ENCODE data around the gene NGLY1.

The NGLY1 gene

DNA sequence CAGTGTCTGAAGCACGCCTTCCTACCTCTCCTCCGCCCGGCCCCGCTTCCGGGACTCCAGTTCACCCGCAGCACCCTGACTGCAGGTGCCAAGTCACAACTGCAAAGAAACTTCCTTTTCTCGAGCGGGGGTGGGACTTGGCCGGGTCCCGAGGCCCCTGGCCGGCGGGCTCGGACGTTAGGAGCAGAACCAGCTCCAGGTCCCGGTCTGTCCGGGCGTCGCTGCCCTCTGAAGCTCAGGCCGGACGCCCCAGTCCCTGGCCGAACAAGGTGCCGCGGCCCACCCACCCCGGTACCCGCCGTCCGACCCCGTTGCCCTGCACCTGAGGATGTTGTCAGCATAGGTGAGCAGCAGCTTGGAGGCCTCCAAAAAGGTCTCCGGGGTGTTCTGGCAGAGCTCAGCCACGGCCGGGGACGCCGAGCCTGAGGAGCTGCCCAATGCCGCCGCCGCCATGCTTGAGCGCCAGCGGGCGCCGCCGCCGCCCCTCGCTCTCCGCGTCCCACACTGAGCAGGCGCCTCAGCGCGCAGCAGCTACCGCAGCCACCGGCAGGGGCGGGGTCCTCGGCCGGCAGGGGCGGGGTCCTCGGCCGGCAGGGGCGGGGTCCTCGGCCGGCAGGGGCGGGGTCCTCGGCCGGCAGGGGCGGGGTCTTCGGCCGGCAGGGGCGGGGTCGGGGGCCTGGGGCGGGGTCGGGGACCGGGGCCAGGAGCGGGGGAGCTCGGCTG is at the start of gene NGLY1:
TSS of gene NGLY1 (minus strand) at position 506 of the 723 bp plus-strand sequence. CDS start at position 453, 53 bp downstream.
- DNase-seq: peak; percentile 95

GRCh38 chr3:25831578-25831977 is 48.3 kb upstream of the NGLY1 start:
- no peak for DNase-seq

DNA sequence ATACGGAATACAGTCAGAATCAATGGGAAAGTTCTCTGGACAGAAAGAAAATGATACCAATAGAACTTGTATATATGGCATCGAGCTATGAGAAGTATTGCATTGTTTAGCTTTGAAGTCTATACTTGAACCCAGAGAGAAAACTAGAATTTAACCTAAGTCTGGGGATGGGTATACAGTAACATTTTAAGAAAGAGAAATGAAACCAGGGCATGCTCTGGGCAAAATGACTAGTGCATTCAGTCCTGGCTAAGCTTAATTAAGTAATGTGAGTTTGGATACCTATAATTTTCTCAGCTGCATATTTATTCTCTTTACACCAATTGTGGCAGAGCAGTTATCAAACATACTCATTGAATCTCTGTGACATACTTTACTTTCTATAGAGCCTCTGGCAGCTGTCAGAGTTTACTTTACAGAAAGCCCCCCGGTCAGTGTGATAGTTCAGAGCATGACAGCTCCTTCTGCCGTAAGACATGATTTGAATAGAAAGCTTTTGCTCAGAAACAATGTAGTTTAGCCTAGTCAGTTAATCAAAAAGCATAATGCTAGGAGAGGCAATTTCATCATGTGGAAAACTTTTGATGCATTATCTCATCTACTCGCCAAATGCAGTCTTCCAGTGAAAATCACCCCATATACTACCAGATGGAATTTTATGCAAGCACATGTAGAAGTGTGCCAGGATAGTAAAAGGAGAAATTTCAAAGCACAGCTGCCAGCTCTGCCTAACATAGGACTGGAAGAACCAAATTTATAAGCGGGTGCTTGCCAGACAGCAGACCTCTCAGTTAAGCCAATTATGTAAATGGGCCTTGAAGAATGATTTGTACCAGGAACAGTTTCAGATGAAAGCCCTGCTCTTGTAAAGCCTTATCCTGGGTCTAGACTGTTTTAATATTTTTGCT is 47.4 kb upstream of the NGLY1 start:
- DNase-seq: no peak

- DNase-seq: no peak
Observed at GRCh38 chr3:25826510-25826909, 43.3 kb upstream of the NGLY1 start.

DNA sequence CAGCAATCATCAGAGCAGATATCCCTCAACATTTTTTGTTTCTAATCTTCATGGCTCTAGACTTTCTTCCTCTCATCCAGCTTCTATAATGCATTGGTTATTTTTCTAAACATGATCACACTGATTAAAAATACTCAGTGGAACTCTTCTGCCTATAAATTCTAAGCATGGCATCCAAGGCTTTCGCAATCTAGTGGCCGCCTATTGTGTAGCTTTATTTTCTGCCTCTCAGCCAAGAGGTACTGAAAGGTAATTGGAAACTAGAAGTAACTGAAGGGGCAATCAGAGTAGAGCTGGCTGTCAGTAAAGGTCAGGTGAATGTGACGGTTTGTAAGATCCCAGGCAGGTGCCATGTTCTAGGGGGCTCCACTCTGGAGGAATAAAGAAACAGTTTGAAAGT is 40.1 kb upstream of the NGLY1 start:
- DNase-seq: no peak

- no peak for DNase-seq
Observed at GRCh38 chr3:25821746-25822573, 38.7 kb upstream of the NGLY1 start.

- no peak for DNase-seq
Observed at GRCh38 chr3:25820816-25821486, 37.7 kb upstream of the NGLY1 start.

DNA sequence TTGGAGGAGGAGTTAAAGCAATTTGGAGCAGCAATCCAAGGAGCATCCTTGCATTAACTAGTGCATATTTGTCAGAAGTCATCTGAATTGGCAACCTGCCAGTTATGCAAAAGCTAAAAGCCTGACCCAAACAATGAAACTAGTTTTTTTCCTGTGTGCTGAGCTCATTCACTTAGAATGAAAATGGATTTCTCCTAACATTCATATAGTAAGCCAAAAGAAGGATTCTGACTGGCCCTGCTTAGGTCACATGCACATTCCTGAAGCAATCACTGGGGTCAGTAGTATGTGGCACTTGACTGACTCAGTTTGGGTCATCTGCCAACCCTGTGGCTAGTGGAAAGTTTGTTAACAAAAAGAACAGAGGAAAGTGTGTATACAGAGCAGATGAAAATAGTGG is 37.1 kb upstream of the NGLY1 start:
- DNase-seq: no peak

GRCh38 chr3:25818335-25818734 is 35.1 kb upstream of the NGLY1 start:
- no peak for DNase-seq

GRCh38 chr3:25817638-25818037 is 34.4 kb upstream of the NGLY1 start:
- no peak for DNase-seq

DNA sequence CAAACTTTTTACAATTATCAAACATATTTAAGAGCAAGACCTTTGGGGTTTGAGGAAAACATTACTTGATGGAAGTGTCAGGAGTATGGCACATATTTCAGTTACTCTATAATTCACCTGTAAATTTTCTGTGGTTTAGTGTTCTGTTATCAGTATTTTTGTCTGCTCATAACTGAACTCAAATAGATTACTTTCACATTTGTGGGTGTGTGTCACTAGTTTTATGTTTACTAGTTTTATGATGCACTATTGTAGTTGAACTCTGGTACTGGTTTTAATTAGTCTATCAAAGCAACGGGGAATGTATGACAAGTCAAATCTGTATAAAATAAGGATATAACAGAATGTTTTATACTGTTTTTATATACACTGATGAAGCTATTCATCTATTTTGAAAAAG is 33.9 kb upstream of the NGLY1 start:
- DNase-seq: no peak

GRCh38 chr3:25812644-25813043 is 29.4 kb upstream of the NGLY1 start:
- DNase-seq: no peak

- DNase-seq: no peak
Observed at GRCh38 chr3:25804676-25805075, 21.4 kb upstream of the NGLY1 start.

DNA sequence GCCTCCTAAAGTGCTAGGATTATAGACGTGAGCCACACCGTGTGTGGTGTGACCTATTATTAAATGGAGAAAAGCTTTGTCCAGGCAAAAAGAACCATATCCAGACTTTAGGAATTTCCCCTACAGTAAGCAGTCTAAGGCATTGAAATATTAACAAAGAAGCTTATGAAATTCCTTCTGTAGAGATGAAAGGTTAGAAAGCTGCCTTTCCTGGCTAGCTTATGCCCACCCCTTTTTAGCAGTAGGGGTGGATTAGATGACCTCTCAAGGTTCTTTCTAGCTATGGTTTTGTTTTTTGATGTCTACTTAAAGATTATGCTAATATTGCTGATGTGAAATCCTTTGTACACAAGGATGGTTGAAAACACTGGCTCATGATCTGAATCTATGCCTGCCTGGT is 20.6 kb upstream of the NGLY1 start:
- DNase-seq: no peak

DNA sequence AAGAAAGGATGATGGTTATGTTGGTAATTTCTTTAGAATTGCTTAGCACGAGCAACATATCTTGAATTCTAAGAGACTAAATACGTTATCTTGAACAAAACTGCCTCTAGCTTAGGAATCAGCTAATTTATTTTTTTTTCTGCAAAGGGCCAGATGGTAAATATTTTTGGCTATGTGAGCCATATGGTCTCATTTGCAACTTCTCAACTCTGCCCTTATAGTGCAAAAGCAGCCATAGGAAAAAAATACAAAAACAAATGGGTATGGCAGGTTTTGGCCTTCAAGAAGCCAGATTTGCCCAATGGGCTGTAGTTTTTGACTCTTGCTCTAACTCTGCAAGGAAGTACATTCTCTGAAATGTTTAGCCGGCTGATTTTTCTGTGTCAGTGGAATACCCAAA is 18.5 kb upstream of the NGLY1 start:
- no peak for DNase-seq

DNA sequence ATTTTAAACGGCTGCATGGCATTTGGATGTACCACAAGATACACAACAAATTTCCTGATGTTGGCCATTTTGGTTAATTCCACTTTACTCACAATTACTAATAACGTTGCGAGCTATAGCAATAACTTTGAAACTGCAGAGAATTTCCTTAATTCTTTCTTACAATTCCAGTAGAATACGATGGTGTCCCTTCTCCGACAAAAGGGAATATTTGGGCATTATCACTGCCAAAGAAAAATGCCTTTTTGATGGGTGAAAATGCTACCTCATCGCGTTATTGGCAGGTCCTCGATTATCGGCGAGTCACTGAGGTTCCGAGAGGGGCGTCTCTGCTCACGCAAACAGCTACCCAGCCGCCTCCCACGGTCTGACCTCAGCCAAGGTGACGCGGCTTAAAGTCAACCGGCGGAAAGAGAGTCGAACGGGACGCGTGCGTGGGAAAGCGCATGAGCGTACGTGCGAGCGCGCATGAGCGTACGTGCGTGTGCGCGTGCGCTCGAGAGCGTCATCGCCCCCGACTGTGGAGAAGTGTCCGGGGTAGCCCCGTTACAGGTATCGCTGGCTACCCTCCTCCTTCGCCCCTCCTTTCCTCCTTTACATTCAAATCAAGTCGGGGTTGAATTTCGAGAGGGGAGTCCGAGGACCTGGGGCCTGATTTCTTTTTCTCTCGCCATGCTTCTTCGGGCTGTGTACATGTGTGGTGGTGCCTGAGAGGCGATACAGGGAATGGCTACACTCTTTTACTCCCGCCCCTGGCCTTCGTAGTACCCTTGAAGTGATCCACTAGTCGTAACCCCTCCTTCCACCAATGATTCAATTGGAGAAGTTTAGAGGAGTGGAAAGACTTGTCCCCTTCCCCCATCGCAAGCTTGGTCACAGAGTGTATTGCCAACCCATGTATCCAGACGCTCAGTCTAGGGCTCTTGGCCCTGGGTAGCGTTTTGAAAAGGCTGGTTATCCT is 6.6 kb upstream of the NGLY1 start, which contains the start of gene OXSM:
TSS of gene OXSM (plus strand) at position 495 of the 961 bp plus-strand sequence. CDS start 931 bp downstream, outside the sequence.
- DNase-seq: peak; percentile 97

DNA sequence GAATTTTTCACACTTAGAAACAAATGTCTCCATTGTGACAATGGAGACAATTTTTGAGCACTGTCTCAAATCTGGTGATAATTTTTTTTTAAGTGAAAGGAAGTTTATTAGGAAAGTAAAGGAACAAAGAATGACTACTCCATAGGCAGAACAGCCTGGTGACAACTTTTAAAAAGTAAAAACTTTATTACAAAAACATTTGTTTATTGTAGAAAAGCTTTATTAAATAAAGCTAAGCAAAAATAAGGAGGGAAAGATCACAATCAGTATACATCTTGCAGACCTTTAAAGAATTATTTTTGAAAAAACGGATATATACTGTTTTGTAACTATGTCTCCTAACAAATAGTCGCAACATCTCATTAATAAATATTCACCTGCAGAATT is 6.0 kb upstream of the NGLY1 start:
- no peak for DNase-seq

DNA sequence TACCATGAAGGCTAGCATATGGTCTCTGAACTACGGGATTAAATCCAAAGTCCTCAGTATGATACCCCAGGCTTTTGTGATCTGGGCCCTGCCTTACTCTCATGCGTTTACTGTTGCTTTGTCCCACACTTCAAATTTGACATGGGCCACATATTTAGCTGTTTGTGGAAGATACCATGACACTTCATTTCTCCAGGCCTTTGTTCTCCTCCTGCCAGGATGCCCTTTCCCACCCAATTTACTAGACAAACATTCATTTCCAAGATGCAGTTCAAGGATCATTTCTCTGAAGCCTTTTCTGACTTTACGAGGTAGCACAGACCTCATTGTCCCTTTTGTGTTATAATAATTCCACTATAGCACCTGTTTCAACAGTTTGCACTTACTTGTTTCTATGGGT is 4.4 kb upstream of the NGLY1 start:
- DNase-seq: no peak

DNA sequence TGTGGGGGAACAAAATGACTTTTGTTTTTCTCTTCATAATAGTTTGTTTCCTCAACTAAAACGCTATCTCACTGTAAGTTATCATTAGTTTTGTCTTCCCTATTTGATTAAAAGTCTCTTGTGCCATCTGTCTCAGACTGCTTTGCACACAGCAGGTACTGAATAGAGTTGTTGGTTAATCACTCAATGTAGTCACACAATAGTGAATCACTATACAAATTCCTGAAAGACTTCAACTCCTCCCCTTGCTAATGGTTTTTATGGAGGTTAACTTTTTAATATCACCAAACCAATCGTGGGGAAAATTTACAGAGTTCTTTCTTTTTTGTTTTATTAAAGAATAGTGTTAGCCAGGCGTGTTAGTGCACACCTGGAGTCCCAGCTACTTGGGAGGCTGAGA is 2.6 kb upstream of the NGLY1 start:
- no peak for DNase-seq

- no peak for DNase-seq
Observed at GRCh38 chr3:25784971-25785370, 1.7 kb upstream of the NGLY1 start.
